WI38 (cell line): ENCODE results near the gene TAT.
"Not testable (repeated sequence)": the region's sequence is repeated elsewhere in the genome, so short reads cannot be mapped to it uniquely, and the experiment has no call there.

Source experiments
- H3K4me3 ChIP-seq: 2 replicates; pipeline ENCODE4 v1.5.1; 2011; ENCODE audit warnings: low read depth, mild to moderate bottlenecking, control low read depth, low read length
- TF ChIP-seq, protein P1 (sequence below): IDR thresholded peaks from 2 replicates; pipeline ENCODE4 v1.5.1; 2012; ENCODE audit warnings: low read depth, mild to moderate bottlenecking, control low read depth, low read length

TAT gene

GRCh38 chr16:71576971-71577370, at the start of gene TAT:
Gene TAT (minus strand): TSS chr16:71577092. CDS start chr16:71576415, 677 bp downstream.
- no peak within 1 kb of the TSS for H3K4me3 ChIP-seq
- TF ChIP-seq, protein P1, sequence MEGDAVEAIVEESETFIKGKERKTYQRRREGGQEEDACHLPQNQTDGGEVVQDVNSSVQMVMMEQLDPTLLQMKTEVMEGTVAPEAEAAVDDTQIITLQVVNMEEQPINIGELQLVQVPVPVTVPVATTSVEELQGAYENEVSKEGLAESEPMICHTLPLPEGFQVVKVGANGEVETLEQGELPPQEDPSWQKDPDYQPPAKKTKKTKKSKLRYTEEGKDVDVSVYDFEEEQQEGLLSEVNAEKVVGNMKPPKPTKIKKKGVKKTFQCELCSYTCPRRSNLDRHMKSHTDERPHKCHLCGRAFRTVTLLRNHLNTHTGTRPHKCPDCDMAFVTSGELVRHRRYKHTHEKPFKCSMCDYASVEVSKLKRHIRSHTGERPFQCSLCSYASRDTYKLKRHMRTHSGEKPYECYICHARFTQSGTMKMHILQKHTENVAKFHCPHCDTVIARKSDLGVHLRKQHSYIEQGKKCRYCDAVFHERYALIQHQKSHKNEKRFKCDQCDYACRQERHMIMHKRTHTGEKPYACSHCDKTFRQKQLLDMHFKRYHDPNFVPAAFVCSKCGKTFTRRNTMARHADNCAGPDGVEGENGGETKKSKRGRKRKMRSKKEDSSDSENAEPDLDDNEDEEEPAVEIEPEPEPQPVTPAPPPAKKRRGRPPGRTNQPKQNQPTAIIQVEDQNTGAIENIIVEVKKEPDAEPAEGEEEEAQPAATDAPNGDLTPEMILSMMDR, result no peak

DNA sequence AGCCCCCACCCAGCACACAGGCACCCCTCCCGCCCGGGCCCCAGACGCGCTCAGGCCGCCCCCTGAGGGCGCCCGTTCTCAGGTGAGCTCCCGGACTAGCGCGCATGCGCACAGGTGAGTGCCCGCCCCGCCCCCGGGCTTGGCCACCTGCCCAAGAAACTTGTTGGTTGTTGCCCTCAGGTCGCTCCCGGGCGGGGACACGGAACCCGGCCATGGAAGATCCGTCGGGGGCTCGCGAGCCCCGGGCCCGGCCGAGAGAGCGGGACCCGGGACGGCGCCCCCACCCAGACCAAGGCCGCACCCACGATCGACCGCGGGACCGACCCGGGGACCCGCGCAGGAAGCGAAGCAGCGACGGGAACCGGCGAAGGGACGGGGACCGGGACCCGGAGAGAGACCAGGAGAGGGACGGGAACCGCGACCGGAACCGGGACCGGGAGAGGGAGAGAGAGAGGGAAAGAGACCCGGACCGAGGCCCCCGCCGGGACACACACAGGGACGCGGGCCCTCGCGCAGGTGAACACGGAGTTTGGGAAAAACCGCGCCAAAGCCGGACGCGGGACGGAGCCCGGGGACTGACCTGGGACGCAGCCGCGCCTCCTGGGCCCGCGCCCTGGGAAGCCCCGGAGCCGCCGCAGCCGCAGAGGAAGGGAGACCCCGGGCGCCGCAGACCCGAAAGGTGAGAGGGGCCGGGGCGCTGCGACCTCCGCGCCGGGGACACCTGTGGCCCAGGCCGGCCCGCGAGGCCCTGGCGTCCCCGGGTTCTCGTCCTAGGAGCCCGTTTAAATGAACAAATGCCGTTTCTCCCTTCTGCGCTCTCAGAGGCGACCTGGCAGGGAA, 49.3 kb upstream of the TAT start, which contains the start of gene MARVELD3:
Gene MARVELD3, plus strand, starts transcription at position 167 of the 840 bp plus-strand sequence. Its CDS starts 46 bp downstream, at position 213.
- TF ChIP-seq, protein P1, result no peak
- no peak within 1 kb of the TSS for H3K4me3 ChIP-seq

DNA sequence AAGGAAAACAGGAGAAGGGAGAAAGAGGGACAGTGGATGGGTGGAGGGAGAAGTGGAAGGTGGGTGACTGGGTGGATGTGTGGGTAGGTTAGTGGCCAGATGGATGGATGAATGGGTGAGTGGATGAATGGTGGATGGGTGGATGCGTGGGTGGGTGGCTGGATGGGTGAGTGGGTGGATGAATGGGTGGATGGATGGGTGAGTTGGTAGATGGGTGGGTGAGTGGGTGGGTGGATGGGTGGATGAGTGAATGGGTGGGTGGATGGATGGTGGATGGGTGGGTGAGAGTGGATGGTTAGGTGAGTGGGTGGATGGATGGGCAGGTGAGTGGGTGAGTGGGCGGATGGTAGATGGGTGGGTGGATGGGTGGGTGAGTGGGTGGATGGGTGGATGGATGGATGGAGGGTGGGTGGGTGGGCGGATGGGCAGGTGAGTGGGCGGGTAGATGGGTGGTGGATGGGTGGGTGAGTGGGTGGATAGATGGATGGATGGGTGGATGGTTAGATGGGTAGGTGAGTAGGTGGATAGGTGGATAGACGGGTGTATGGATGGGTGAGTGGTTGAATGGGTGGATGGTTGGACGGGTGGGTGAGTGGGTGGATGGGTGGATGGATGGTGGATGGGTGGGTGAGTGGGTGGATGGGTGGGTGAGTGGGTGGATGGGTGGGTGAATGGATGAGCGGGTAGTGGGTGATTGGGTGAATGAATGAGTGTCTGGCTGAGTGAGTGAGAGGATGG, 48.4 kb upstream of the TAT start:
- TF ChIP-seq, protein P1, result no peak
- H3K4me3 ChIP-seq, result no peak overlapping the region

- H3K4me3 ChIP-seq, result no peak overlapping the region
- TF ChIP-seq, protein P1, result no peak
Measured at GRCh38 chr16:71623597-71623996, 46.7 kb upstream of the TAT start.

DNA sequence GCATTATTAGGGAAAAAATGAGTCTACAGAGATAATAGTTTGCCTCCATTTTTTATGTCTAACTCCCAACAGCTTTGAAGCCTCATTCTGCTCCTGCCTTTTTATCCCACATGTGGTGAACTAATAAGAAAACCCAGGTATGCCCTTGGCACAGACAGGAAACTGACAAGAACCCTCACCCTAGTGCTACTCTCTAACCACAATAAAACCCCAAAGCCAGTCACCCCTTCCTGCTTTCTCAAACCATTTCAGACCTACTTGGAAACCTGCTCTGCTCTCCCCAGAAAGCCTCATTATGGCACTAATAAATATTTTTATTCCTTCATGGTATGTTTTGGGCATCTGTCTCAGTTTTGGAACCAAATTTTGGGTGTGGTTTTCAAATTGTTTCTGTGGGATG, 45.2 kb upstream of the TAT start:
- TF ChIP-seq, protein P1, result no peak
- no peak overlapping the region for H3K4me3 ChIP-seq

DNA sequence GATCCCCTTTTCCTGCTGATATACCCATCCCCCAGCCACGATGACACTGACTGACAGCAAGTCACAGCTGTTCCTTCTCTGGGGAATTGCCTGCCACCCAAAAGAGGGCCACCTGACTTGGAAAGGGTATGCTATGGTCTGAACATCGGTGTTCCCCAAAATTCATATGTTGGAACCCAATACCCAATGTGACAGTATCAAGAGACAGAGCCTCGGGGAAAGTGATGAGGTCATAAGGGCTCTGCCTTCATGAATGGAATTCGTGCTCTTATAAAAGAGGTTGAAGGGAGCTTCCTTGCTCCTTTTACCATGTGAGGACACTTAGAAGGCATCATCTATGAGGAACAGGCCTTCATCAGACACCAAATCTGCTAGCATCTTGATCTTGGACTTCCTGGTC, 41.5 kb upstream of the TAT start:
- TF ChIP-seq, protein P1, result no peak

GRCh38 chr16:71614956-71615355, 38.1 kb upstream of the TAT start:
- not testable (repeated sequence) for H3K4me3 ChIP-seq

More for the DNA sequence above, 41.5 kb upstream of the TAT start:
- H3K4me3 ChIP-seq, result no peak overlapping the region
